ENCODE measurements around the gene BLMH.
A peak's percentile ranks its signal among the peaks of the same experiment; 100 is the strongest.

DNA sequence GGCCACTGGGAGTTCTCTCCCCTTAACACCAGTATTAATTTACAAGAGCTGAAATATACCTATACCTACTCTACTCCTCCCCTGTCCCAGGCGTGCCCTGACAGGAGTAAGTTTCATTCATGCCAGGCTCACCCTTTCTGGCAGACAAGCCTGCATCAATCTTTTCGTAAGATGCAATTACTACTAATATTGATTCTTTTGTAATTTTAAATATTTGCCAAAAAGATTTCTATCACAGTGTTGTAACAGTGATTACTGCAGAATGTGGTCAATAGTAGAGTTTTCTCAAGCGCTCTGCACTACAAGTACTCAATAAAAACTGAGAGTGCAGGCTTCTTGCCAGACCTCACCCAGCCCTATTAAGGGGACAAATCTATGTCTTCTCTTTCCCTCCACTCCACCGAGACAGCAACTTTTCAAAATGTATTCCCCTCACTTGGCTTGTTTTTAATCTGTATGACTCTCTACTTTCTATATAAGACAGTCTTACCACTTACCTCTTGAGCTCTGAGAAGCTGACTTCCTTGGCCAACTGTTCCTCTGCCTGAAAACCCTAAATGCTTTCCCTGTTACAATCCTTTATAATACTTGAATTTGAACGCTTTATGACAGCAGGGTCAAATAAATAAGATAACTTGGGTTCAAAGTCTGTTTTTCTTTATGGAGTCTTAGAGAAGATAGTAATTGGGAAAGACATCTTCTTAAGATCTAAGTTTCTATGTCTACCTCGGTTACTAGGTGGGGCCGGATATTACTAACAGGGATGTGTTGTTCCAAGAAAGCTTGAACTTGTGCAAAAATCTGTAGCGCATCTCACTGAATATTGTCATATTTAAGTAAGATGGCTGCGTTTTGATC, 42.0 kb upstream of the BLMH start, which contains the start of gene TMIGD1:
- no peak for TF ChIP-seq CTCF (IDR thresholded peaks at IDR 0.05; ENCODE audit: low read depth, low read length, missing input control)
- TF ChIP-seq EGR1 (IDR thresholded peaks at IDR 0.05; ENCODE audit: low read depth in 2 of 2), result no peak
- no peak for TF ChIP-seq FOXA1 (IDR thresholded peaks at IDR 0.05)
- TF ChIP-seq, protein P1, sequence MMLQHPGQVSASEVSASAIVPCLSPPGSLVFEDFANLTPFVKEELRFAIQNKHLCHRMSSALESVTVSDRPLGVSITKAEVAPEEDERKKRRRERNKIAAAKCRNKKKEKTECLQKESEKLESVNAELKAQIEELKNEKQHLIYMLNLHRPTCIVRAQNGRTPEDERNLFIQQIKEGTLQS (IDR thresholded peaks at IDR 0.05), result no peak
- peak; percentile 10 to 57 for TF ChIP-seq JUND (IDR thresholded peaks at IDR 0.05)
- TF ChIP-seq YY1 (IDR thresholded peaks at IDR 0.05), result peak; percentile 22
- TF ChIP-seq MAX (IDR thresholded peaks at IDR 0.05), result no peak
- no peak for TF ChIP-seq GABPA (IDR thresholded peaks at IDR 0.05 in 1 of 2, conservative IDR thresholded peaks at IDR 0.05 in 1 of 2)
